ENCODE results near the gene MMP26. TPM values are rescaled to one million over a fixed set of nuclear protein-coding genes. Genes with fewer than 3 reads are reported as not detected.

MMP26 gene
- total and polyA plus RNA-seq, 8 donors = not detected

DNA sequence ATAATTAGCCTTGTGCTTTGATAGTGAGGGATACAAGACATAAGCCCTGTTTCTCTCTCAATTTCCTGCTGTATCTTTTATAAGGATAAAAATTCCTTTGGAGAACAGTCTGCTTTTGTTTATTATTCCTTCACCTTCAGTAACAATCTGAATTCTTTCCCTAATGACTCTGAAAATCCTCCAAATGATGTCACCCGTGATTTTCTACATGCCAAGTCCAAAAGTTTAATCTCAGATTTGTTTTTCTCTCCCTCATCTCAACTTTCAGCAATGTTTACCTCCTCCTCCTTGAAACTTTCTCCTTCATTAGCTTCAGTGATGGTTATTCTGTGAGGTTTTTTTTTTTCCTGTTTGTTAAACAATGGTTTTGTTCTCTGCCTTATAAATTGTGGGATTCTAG, 9.1 kb upstream of the MMP26 start:
- DNase-seq = no peak
- no peaks in the 10 kb centered on the region for H3K4me1 ChIP-seq
- no peaks in the 10 kb centered on the region for H3K36me3 ChIP-seq
- intact Hi-C loops (cut with DNase I; ENCODE audit: low total_unique reads) = no loop called here
- H3K27me3 ChIP-seq = no peaks in the 10 kb centered on the region
- TF ChIP-seq POLR2A (IDR thresholded peaks at IDR 0.05) = no peak
- TF ChIP-seq EP300 (IDR thresholded peaks at IDR 0.05) = no peak
- no peak for TF ChIP-seq POLR2AphosphoS5 (IDR thresholded peaks at IDR 0.05)
- TF ChIP-seq CTCF (IDR thresholded peaks at IDR 0.05) = no peak
- H3K27ac ChIP-seq = no peak overlapping the region
- H3K4me3 ChIP-seq = no peak overlapping the region
- WGBS, 5 donors = 21 to 41% (median 34%) methylated on average over 1 of the region's 1 CpG
- no peaks in the 10 kb centered on the region for H3K9me3 ChIP-seq

GRCh38 chr11:4697585-4697984, 7.0 kb upstream of the MMP26 start, which contains the start of gene OR51E2:
Gene OR51E2 (minus strand): TSS chr11:4697853. CDS start chr11:4682711, 15,142 bp downstream.
- peak in 1 of 2 donors; percentile 11 for DNase-seq
- Histone ChIP-seq H3K9me3 (no peaks in the 10 kb centered on the region), H3K4me1 (no peaks in the 10 kb centered on the region), H3K27ac (no peak within 1 kb of the TSS), H3K36me3 (no peaks in the 10 kb centered on the region), H3K27me3 (no peaks in the 10 kb centered on the region), H3K4me3 (no peak within 1 kb of the TSS)
- 59 to 81% (median 74%) methylated on average over 3 of the region's 3 CpGs for WGBS, 5 donors
- intact Hi-C loops (cut with DNase I; ENCODE audit: low total_unique reads) = no loop called here
- TF ChIP-seq POLR2A (IDR thresholded peaks at IDR 0.05) (no peak), CTCF (IDR thresholded peaks at IDR 0.05) (no peak), POLR2AphosphoS5 (IDR thresholded peaks at IDR 0.05) (no peak), EP300 (IDR thresholded peaks at IDR 0.05) (no peak)

DNA sequence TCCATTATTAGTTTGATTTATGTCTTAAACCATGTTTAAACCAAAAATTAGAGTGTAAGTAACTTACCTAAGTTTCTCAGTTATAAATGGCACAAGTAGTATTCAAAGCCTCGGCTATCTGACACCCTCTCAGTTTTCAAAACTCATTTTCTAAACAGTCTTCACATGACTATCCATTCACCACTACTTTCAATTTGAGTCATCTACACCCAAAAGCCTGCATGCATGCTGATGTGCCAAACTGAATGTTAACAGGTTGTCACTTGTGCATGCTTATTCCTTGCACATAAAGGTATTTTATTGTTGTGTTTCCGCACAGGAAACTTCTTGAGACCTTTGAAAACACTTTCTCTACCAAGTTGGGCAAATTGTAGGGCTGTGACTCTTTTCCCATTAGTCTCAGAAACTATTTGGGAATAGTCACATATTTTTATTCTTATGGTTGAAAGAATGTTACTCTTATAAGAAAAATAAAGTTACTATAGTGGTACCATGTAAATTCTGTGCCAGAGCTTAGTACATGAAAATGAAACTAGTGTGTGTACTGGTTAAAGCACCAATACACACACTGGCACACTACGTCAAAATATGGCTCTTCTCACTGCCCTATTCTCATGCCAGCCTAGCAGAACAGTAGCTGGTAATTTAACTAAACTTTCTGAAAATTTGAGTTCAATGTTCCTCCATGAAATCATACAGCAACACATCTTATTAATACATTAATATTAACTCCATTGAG, 4.7 kb upstream of the MMP26 start:
- Histone ChIP-seq H3K36me3 (no peaks in the 10 kb centered on the region), H3K27ac (no peak overlapping the region), H3K4me3 (no peak overlapping the region), H3K9me3 (no peaks in the 10 kb centered on the region), H3K4me1 (peaks cover 0 to 6% (median 0%) of the 10 kb centered on the region in 4 donors), H3K27me3 (no peaks in the 10 kb centered on the region)
- no peak for DNase-seq
- intact Hi-C loops (cut with DNase I; ENCODE audit: low total_unique reads) = no loop called here
- WGBS, 5 donors = 86 to 93% (median 88%) methylated on average over 3 of the region's 3 CpGs
- TF ChIP-seq EP300 (IDR thresholded peaks at IDR 0.05) (no peak), POLR2A (IDR thresholded peaks at IDR 0.05) (no peak), CTCF (IDR thresholded peaks at IDR 0.05) (no peak), POLR2AphosphoS5 (IDR thresholded peaks at IDR 0.05) (no peak)

- Histone ChIP-seq H3K4me3 (no peak overlapping the region), H3K36me3 (no peaks in the 10 kb centered on the region), H3K9me3 (no peaks in the 10 kb centered on the region), H3K27ac (no peak overlapping the region), H3K27me3 (no peaks in the 10 kb centered on the region), H3K4me1 (peaks cover 0 to 6% (median 0%) of the 10 kb centered on the region in 4 donors)
- WGBS, 5 donors = 65 to 80% (median 74%) methylated on average over 1 of the region's 1 CpG
- intact Hi-C loops (cut with DNase I; ENCODE audit: low total_unique reads) = no loop called here
- no peak for DNase-seq
- no peak for TF ChIP-seq POLR2AphosphoS5 (IDR thresholded peaks at IDR 0.05)
- no peak for TF ChIP-seq EP300 (IDR thresholded peaks at IDR 0.05)
- TF ChIP-seq CTCF (IDR thresholded peaks at IDR 0.05) = no peak
- TF ChIP-seq POLR2A (IDR thresholded peaks at IDR 0.05) = no peak
Measured at GRCh38 chr11:4700436-4700820, 4.2 kb upstream of the MMP26 start.

All from stomach (tissue), 9 donors.